Uterus (tissue), 4 donors: ENCODE results near the gene CCDC117. TPM values are rescaled to one million over a fixed set of nuclear protein-coding genes. Genes with fewer than 3 reads are reported as not detected.

Experiments used
- DNase-seq, 2 donors: peaks; one replicate each; pipeline ENCODE4 v3.0.0-alpha.2; 2019 to 2020
- H3K27ac ChIP-seq, 2 donors: fragments of 200-600 bp; sonication (generic); 1 replicate in 1 of 2; 2 replicates in 1 of 2; pipeline ENCODE4 v1.5.1; 2016 to 2018
- H3K27me3 ChIP-seq, 2 donors: fragments of 200-600 bp; sonication (generic); one replicate each; pipeline ENCODE4 v1.5.1; 2018 to 2019; ENCODE audit warnings: control low read depth in 1 of 2
- H3K36me3 ChIP-seq, 2 donors: fragments of 200-600 bp; sonication (generic); one replicate each; pipeline ENCODE4 v1.5.1; 2019; ENCODE audit warnings: control low read depth in 1 of 2
- H3K4me1 ChIP-seq, 2 donors: fragments of 200-600 bp; sonication (generic); one replicate each; pipeline ENCODE4 v1.5.1; 2018 to 2019; ENCODE audit warnings: control low read depth in 1 of 2
- H3K4me3 ChIP-seq, 2 donors: fragments of 200-600 bp; sonication (generic); 1 replicate in 1 of 2; 2 replicates in 1 of 2; pipeline ENCODE4 v1.5.1; 2018 to 2019; ENCODE audit warnings: mild to moderate bottlenecking in 1 of 2
- H3K9me3 ChIP-seq, 2 donors: fragments of 200-600 bp; sonication (generic); one replicate each; pipeline ENCODE4 v1.5.1; 2019; ENCODE audit warnings: control low read depth in 1 of 2
- POLR2A ChIP-seq, 2 donors: fragments of 450-650 bp; IDR thresholded peaks; one replicate each; pipeline ENCODE4 v1.6.1; 2016; ENCODE audit warnings: antibody characterized with exemption in 2 of 2, mild to moderate bottlenecking in 1 of 2, moderate library complexity in 1 of 2
- intact Hi-C: fragments of 100-400 bp; cut with DNase I; formaldehyde crosslinking; loops from one replicate; pipeline ENCODE4 v1.15.1; 2023; ENCODE audit warnings: low total_unique reads
- total RNA-seq, 4 donors: library from RNA; depleted of rRNA in 3 of 4; stranded (reverse); fragments of >200 nt in 3 of 4; gene quantifications; one replicate each; pipeline versions ENCODE4 v1.1.0 to v1.2.4, GENCODE V29; 2014 to 2023
- TF ChIP-seq, protein P1 (sequence below), 4 experiments: fragments of 200-600 bp in 2 of 4; fragments of 450-650 bp in 2 of 4; sonication (generic) in 2 of 4; IDR thresholded peaks; one replicate each; pipeline ENCODE4 v1.5.1; 2016 to 2019; ENCODE audit warnings: antibody characterized with exemption in 4 of 4, mild to moderate bottlenecking in 2 of 4, moderate library complexity in 1 of 4
- donor health status: DM: yes; HTN: yes; CAD: no.

CCDC117 gene
- total RNA-seq, 4 donors from 2014 or later, result 13.8 to 49.8 (median 19.5) TPM

- Histone ChIP-seq H3K4me3 (peak overlapping the region; percentile 90 to 92), H3K27ac (peak overlapping the region; percentile 100), H3K4me1 (peaks cover 4 to 10% of the 10 kb centered on the region in 2 donors), H3K36me3 (no peaks in the 10 kb centered on the region), H3K27me3 (no peaks in the 10 kb centered on the region), H3K9me3 (no peaks in the 10 kb centered on the region)
- intact Hi-C loops, result no loop called here
- peak; percentile 66 to 85 for DNase-seq
- TF ChIP-seq, protein P1, sequence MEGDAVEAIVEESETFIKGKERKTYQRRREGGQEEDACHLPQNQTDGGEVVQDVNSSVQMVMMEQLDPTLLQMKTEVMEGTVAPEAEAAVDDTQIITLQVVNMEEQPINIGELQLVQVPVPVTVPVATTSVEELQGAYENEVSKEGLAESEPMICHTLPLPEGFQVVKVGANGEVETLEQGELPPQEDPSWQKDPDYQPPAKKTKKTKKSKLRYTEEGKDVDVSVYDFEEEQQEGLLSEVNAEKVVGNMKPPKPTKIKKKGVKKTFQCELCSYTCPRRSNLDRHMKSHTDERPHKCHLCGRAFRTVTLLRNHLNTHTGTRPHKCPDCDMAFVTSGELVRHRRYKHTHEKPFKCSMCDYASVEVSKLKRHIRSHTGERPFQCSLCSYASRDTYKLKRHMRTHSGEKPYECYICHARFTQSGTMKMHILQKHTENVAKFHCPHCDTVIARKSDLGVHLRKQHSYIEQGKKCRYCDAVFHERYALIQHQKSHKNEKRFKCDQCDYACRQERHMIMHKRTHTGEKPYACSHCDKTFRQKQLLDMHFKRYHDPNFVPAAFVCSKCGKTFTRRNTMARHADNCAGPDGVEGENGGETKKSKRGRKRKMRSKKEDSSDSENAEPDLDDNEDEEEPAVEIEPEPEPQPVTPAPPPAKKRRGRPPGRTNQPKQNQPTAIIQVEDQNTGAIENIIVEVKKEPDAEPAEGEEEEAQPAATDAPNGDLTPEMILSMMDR (IDR thresholded peaks at IDR 0.05), result no peak
- peak; percentile 47 to 67 for TF ChIP-seq POLR2A (IDR thresholded peaks at IDR 0.05)
Measured at GRCh38 chr22:28798810-28799605, 26.5 kb downstream of the CCDC117 start.

DNA sequence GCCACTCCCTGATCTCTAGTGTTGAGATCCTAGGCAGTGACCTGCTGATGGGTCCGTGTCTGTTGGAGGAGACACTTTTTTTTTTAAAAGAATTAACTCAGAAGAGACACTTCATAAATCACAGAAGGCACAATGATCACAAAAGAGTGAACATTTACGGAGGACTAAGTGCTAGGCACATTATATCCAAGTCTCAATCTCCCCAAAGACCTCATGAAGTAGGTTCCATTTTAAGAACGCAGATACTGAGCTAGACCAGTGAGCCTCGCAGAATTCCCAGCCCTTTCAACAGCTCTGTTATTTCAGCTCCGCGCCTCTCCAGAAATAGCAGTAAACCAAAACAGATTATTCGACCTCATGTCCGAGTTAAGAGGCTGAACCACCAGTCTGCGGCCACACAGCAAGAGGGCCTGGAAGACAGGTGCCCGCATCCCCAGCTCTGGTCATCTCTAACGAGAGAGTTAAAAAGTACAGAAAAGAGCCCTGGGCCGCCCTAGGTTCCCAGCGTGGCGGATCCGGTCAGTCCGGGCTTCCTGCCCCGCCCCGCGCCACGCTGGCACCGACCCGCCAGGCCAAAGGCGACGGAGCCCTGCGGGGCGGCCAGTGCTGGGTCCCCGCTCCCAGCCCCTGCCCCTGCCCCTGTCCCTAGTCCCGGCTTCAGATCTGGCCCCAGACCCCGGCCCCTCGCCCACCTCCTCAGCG is 27.3 kb downstream of the CCDC117 start:
- Histone ChIP-seq H3K36me3 (no peaks in the 10 kb centered on the region), H3K27me3 (no peaks in the 10 kb centered on the region), H3K9me3 (no peaks in the 10 kb centered on the region), H3K27ac (peak overlapping the region; percentile 100), H3K4me1 (peaks cover 4 to 10% of the 10 kb centered on the region in 2 donors), H3K4me3 (peak overlapping the region; percentile 90 to 92)
- no peak for TF ChIP-seq POLR2A (IDR thresholded peaks at IDR 0.05)
- TF ChIP-seq, protein P1 (IDR thresholded peaks at IDR 0.05), result no peak
- intact Hi-C loops, result no loop called here
- peak; percentile 66 to 70 for DNase-seq

GRCh38 chr22:28800308-28801041 is 28.0 kb downstream of the CCDC117 start, which contains the start of gene XBP1:
XBP1 (minus strand) TSS chr22:28800569.
- H3K9me3 ChIP-seq, result no peaks in the 10 kb centered on the region
- no peaks in the 10 kb centered on the region for H3K36me3 ChIP-seq
- TF ChIP-seq, protein P1 (IDR thresholded peaks at IDR 0.05), result peak in 1 of 4 experiments; percentile 20
- peak; percentile 100 for TF ChIP-seq POLR2A (IDR thresholded peaks at IDR 0.05)
- H3K27me3 ChIP-seq, result no peaks in the 10 kb centered on the region
- DNase-seq, result peak; percentile 92 to 96
- intact Hi-C loops, result no loop called here
- H3K4me3 ChIP-seq, result peak within 1 kb of the TSS; percentile 90 to 92
- peaks cover 4 to 6% of the 10 kb centered on the region in 2 donors for H3K4me1 ChIP-seq
- peak within 1 kb of the TSS; percentile 100 for H3K27ac ChIP-seq

DNA sequence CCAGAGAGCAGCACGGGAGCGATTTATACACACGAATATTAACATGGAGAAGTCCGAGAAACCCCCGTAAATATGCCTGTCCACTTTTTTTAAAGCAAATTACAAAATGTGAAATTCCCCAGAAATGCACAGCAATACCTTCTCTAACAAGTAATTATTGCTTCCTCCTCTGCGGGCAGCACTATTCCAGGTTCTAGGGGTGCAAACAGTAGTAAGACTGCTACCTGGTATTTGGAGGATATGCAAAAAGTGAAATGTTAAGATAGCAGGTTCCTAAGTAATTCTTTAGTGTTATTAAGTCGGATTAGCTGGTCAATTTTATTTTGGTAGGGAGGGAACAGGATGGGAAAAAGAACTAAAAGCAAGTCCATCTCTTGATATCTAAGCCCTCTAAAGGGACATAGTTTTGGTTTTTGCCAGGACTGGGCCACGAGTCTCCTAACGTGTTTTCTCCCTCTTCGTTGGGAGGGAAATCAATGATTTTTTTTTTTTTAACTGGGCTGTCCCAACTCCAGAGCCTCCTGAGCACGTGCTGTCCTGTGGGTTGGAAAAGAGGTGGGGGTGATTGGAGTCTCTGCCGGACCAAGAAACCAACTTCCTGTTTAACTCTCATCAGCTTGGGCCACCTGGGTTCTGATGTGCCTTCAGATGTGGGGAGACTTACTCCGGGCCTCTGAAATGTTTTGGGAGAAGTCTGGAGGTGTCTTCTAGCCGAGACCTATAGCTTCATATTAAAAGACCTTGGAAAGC is 29.5 kb downstream of the CCDC117 start:
- H3K27me3 ChIP-seq, result no peaks in the 10 kb centered on the region
- intact Hi-C loops, result no loop called here
- peak overlapping the region in 1 of 2 donors; percentile 92 for H3K4me3 ChIP-seq
- TF ChIP-seq, protein P1 (IDR thresholded peaks at IDR 0.05), result no peak
- no peak for TF ChIP-seq POLR2A (IDR thresholded peaks at IDR 0.05)
- H3K9me3 ChIP-seq, result no peaks in the 10 kb centered on the region
- H3K27ac ChIP-seq, result peak overlapping the region; percentile 100
- peak in 1 of 2 donors; percentile 39 for DNase-seq
- H3K36me3 ChIP-seq, result no peaks in the 10 kb centered on the region
- H3K4me1 ChIP-seq, result peaks cover 0 to 4% of the 10 kb centered on the region in 2 donors
